ENCODE data around the gene C9orf78.

GRCh38 chr9:129810116-129810515 lies 25.0 kb downstream of the C9orf78 start:
- TF ChIP-seq, protein P1, sequence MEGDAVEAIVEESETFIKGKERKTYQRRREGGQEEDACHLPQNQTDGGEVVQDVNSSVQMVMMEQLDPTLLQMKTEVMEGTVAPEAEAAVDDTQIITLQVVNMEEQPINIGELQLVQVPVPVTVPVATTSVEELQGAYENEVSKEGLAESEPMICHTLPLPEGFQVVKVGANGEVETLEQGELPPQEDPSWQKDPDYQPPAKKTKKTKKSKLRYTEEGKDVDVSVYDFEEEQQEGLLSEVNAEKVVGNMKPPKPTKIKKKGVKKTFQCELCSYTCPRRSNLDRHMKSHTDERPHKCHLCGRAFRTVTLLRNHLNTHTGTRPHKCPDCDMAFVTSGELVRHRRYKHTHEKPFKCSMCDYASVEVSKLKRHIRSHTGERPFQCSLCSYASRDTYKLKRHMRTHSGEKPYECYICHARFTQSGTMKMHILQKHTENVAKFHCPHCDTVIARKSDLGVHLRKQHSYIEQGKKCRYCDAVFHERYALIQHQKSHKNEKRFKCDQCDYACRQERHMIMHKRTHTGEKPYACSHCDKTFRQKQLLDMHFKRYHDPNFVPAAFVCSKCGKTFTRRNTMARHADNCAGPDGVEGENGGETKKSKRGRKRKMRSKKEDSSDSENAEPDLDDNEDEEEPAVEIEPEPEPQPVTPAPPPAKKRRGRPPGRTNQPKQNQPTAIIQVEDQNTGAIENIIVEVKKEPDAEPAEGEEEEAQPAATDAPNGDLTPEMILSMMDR (IDR thresholded peaks at IDR 0.05): no peak
- TF ChIP-seq POLR2A (IDR thresholded peaks at IDR 0.05): no peak

All from upper lobe of left lung (tissue), 4 donors.